Mucosa of stomach (tissue), 1 donor: ENCODE data around the gene RFLNA.

Experiments
- H3K27me3 ChIP-seq: one replicate; pipeline ENCODE4 v1.7.0; 2013; ENCODE audit warnings: mild to moderate bottlenecking, low read length; ENCODE audit not compliant: control insufficient read depth, insufficient read depth
- H3K36me3 ChIP-seq: one replicate; pipeline ENCODE4 v1.7.0; 2013; ENCODE audit warnings: low read length; ENCODE audit not compliant: control insufficient read depth, insufficient read depth
- H3K4me1 ChIP-seq: one replicate; pipeline ENCODE4 v1.7.0; 2013; ENCODE audit warnings: mild to moderate bottlenecking, low read length; ENCODE audit not compliant: control insufficient read depth, insufficient read depth
- H3K4me3 ChIP-seq: one replicate; pipeline ENCODE4 v1.7.0; 2013; ENCODE audit warnings: low read length
- H3K9ac ChIP-seq: one replicate; pipeline ENCODE4 v1.7.0; 2013; ENCODE audit warnings: mild to moderate bottlenecking, low read length, moderate library complexity
- H3K9me3 ChIP-seq: one replicate; pipeline ENCODE4 v1.7.0; 2013; ENCODE audit warnings: mild to moderate bottlenecking, low read length, moderate library complexity; ENCODE audit not compliant: control insufficient read depth
- donor health status: Pancreatic carcinoma.

RFLNA gene

GRCh38 chr12:124364543-124364942, 69.7 kb downstream of the RFLNA start:
- Histone ChIP-seq H3K9ac (no peak overlapping the region), H3K36me3 (no peaks in the 10 kb centered on the region)

More at GRCh38 chr12:124364543-124364942, 69.7 kb downstream of the RFLNA start:
- Histone ChIP-seq H3K27me3 (no peaks in the 10 kb centered on the region), H3K4me3 (no peak overlapping the region), H3K9me3 (no peaks in the 10 kb centered on the region), H3K4me1 (peaks cover 50% of the 10 kb centered on the region)
